GM12878 (cell line): ENCODE data around the gene GABBR1. TPM values are rescaled to one million over a fixed set of nuclear protein-coding genes. Genes with fewer than 3 reads are reported as not detected.

Experiments
- ATAC-seq: fragments of 200-7000 bp; cut with Tn5 transposase; 3 replicates; pipeline ENCODE4 v1.9.1; 2020; ENCODE audit warnings: mild to moderate bottlenecking, moderate library complexity
- BruUV-seq: library from RNA; stranded (reverse); fragments of 400-500 nt; replicated peaks from 2 replicates; lab custom pipeline; 2021; lab: Mats Ljungman, UMichigan
- CTCF ChIA-PET: fragments of 300-600 bp; sonication (Branson Sonifier 250); formaldehyde crosslinking; extraction: SDS; loops from one replicate; lab custom pipeline; 2021; ENCODE audit warnings: inconsistent platforms; lab: Yijun Ruan, JAX
- POLR2A ChIA-PET: fragments of 350-600 bp; formaldehyde crosslinking; extraction: SDS; loops from one replicate; lab custom pipeline; 2021; ENCODE audit warnings: inconsistent platforms; lab: Charles Lee
- RAD21 ChIA-PET: fragments of 300-600 bp; sonication (Branson Sonifier 250); formaldehyde crosslinking; loops from one replicate; lab custom pipeline; 2023; ENCODE audit warnings: antibody characterized with exemption; ENCODE audit not compliant: unreplicated experiment; lab: Charles Lee
- SMC1A ChIA-PET: fragments of 300-600 bp; sonication (Branson Sonifier 250); formaldehyde crosslinking; loops from one replicate; lab custom pipeline; 2023; ENCODE audit not compliant: unreplicated experiment, uncharacterized antibody; lab: Charles Lee
- DNase-seq: peaks from one replicate; pipeline ENCODE4 v3.0.0-alpha.2; 2011; ENCODE audit warnings: low read depth, low spot score
- FAIRE-seq: peaks from 3 replicates; lab custom pipeline; 2011; peaks lifted over from hg19 to GRCh38; lab: Jason Lieb, UNC
- H2AFZ ChIP-seq: 2 replicates; pipeline ENCODE4 v1.6.0; 2011; ENCODE audit warnings: low read depth, low read length, control low read depth; ENCODE audit not compliant: control insufficient read depth
- H3K27ac ChIP-seq: 2 replicates; pipeline ENCODE4 v1.5.1; 2011; ENCODE audit warnings: control low read depth; ENCODE audit not compliant: control insufficient read depth, insufficient read depth
- H3K27me3 ChIP-seq, 2 experiments: replicated peaks in 1 of 2; 2 replicates each; pipeline versions ENCODE4 v1.6.0 to v1.6.1; 2011; ENCODE audit warnings: low read length in 1 of 2; ENCODE audit not compliant: control insufficient read depth in 2 of 2, insufficient read depth in 2 of 2
- H3K36me3 ChIP-seq, 2 experiments: 2 replicates each; pipeline ENCODE4 v1.5.1; 2011; ENCODE audit warnings: low read length in 1 of 2; ENCODE audit not compliant: control insufficient read depth in 2 of 2, insufficient read depth in 2 of 2
- H3K4me1 ChIP-seq: 2 replicates; pipeline ENCODE4 v1.6.1; 2011; ENCODE audit warnings: mild to moderate bottlenecking, low read length, moderate library complexity, mixed read lengths; ENCODE audit not compliant: control insufficient read depth, insufficient read depth
- H3K4me2 ChIP-seq: 2 replicates; pipeline ENCODE4 v1.6.0; 2011; ENCODE audit warnings: control low read depth; ENCODE audit not compliant: control insufficient read depth, insufficient read depth
- H3K4me3 ChIP-seq: fragments of 200-600 bp; sonication (generic); 2 replicates; pipeline ENCODE4 v1.5.1; 2016
- H3K79me2 ChIP-seq: 2 replicates; pipeline ENCODE4 v1.6.0; 2011; ENCODE audit warnings: low read length; ENCODE audit not compliant: control insufficient read depth, insufficient read depth
- H3K9ac ChIP-seq: 2 replicates; pipeline ENCODE4 v1.8.0; 2011; ENCODE audit warnings: low read length, control low read depth, mixed read lengths; ENCODE audit not compliant: control insufficient read depth, insufficient read depth
- H3K9me3 ChIP-seq: replicated peaks from 3 replicates; pipeline ENCODE4 v1.5.1; 2011; ENCODE audit warnings: mild to moderate bottlenecking, low read length; ENCODE audit not compliant: control insufficient read depth, insufficient read depth
- H4K20me1 ChIP-seq: 2 replicates; pipeline ENCODE4 v1.6.0; 2011; ENCODE audit not compliant: control insufficient read depth, insufficient read depth
- ASH2L ChIP-seq: fragments of 300-600, 200-600 bp; sonication (generic); IDR thresholded peaks from 2 replicates; pipeline ENCODE4 v1.6.1; 2017; ENCODE audit warnings: low read depth, mild to moderate bottlenecking, borderline replicate concordance
- HCFC1 ChIP-seq: fragments of 150-350 bp; IDR thresholded peaks from 2 replicates; pipeline ENCODE4 v1.6.1; 2014; ENCODE audit warnings: low read length
- MLLT1 ChIP-seq: fragments of 450-650 bp; IDR thresholded peaks from 2 replicates; pipeline ENCODE4 v1.6.1; 2016; ENCODE audit warnings: mild to moderate bottlenecking
- RELA ChIP-seq: fragments of 450-650 bp; IDR thresholded peaks from 2 replicates; pipeline ENCODE4 v1.8.0; 2014; ENCODE audit warnings: borderline replicate concordance; ENCODE audit not compliant: partially characterized antibody
- REST ChIP-seq: IDR thresholded peaks from 2 replicates; pipeline ENCODE4 v1.6.1; 2012; ENCODE audit warnings: mild to moderate bottlenecking, low read depth, low read length
- WRNIP1 ChIP-seq: IDR thresholded peaks from 2 replicates; pipeline ENCODE4 v1.6.1; 2011; ENCODE audit warnings: low read depth, low read length, improper control_type of control experiment, borderline replicate concordance
- YBX1 ChIP-seq: fragments of 450-650 bp; IDR thresholded peaks from 2 replicates; pipeline ENCODE4 v1.6.1; 2016; ENCODE audit warnings: antibody characterized with exemption
- ZZZ3 ChIP-seq: IDR thresholded peaks from 2 replicates; pipeline ENCODE4 v1.6.1; 2011; ENCODE audit warnings: low read depth; ENCODE audit not compliant: control insufficient read depth, insufficient read length
- WGBS: methylation state at CpG from one replicate; pipeline ENCODE4 v1.1.6; 2016; ENCODE audit warnings: low lambda C conversion rate; ENCODE audit not compliant: insufficient replicate concordance, insufficient coverage; ENCODE audit errors: missing lambda C conversion rate; 5-methylcytosine and 5-hydroxymethylcytosine counted together
- in situ Hi-C: fragments of 300-500 bp; cut with MboI; formaldehyde crosslinking; loops from 9 replicates; pipeline ENCODE4 v1.14.3; 2018; ENCODE audit warnings: mixed read lengths
- intact Hi-C: fragments of 100-400 bp; cut with micrococcal nuclease; formaldehyde crosslinking; loops from one replicate; pipeline ENCODE4 v1.14.2; 2022; ENCODE audit not compliant: unreplicated experiment
- polyA plus RNA-seq, 11 experiments: library from polyadenylated mRNA; depleted of rRNA in 4 of 11; unstranded in 6 of 11; stranded (reverse) in 5 of 11; fragments of >200 nt; fragmentation: Nextera tagmentation in 4 of 11; fragmentation: Illumina TruSeq in 1 of 11; extraction: Ambion mirVana in 4 of 11; extraction: Trizol in 1 of 11; gene quantifications; 1 replicate in 1 of 11; 2 replicates in 10 of 11; pipeline versions ENCODE4 v1.2.1 to v1.2.3, GENCODE V29; 2011 to 2016; ENCODE audit warnings: inconsistent platforms in 2 of 11, missing spikeins in 2 of 11, low read depth in 1 of 11
- total RNA-seq, 4 experiments: library from RNA; depleted of rRNA in 3 of 4; stranded (reverse); fragments of >200 nt in 3 of 4; fragmentation: Illumina TruSeq in 1 of 4; extraction: Trizol in 1 of 4; gene quantifications; 2 replicates each; pipeline versions ENCODE4 v1.2.1 to v1.2.3, GENCODE V29; 2013 to 2021

The GABBR1 gene
- total and polyA plus RNA-seq, 10 of the 15 experiments (the other 5 are each of a cell fraction or from before 2014, with no cell fraction given) = 0.11 to 5.2 (median 1.0) TPM

- Histone ChIP-seq H4K20me1 (no peaks in the 10 kb centered on the region), H3K4me3 (no peak overlapping the region), H3K27me3 (peaks cover 0 to 1% of the 10 kb centered on the region in 2 experiments; a peak in 1 of 4 replicates), H3K4me2 (no peak overlapping the region), H3K9ac (no peak overlapping the region), H3K9me3 (no peaks in the 10 kb centered on the region), H3K79me2 (no peaks in the 10 kb centered on the region), H2AFZ (no peak overlapping the region), H3K4me1 (0 out of 2 replicates have a peak, but pooled peaks cover 2% of the 10 kb centered on the region), H3K36me3 (no peaks in the 10 kb centered on the region), H3K27ac (no peak overlapping the region)
- ChIA-PET POLR2A (no interaction called here), RAD21 (interaction anchor here (1.9 kb wide), 1 partner anchor 13 kb away, joined by 7 read pairs; no protein-coding TSS in a partner anchor), CTCF (interaction anchor here (1.0 to 4.6 kb wide), 3 partner anchors 16 to 168 kb away, joined by 4 to 113 read pairs (median 8); no protein-coding TSS in a partner anchor), SMC1A (interaction anchor here (0.7 to 2.6 kb wide), 5 partner anchors 9 to 22 kb away, joined by 3 to 9 read pairs (median 4); no protein-coding TSS in a partner anchor)
- in situ Hi-C loops = no loop called here
- no peak for TF ChIP-seq YBX1
- DNase-seq (no peak), FAIRE-seq (no peak), ATAC-seq (no peak)
- intact Hi-C loops = no loop called here
- 50% methylated on average over 8 of the region's 8 CpGs for WGBS
- BruUV-seq = no TSS peak
Observed at GRCh38 chr6:29665942-29666825, 33.2 kb upstream of the GABBR1 start.

GRCh38 chr6:29663300-29664042 is 30.5 kb upstream of the GABBR1 start:
- H3K36me3 ChIP-seq = no peaks in the 10 kb centered on the region
- FAIRE-seq (no peak), DNase-seq (no peak), ATAC-seq (no peak)
- H2AFZ ChIP-seq = no peak overlapping the region
- 0 out of 2 replicates have a peak, but pooled peaks cover 2% of the 10 kb centered on the region for H3K4me1 ChIP-seq
- CTCF ChIA-PET = interaction anchor here (0.6 to 4.6 kb wide), 2 partner anchors 13 to 102 kb away, joined by 3 to 113 read pairs; no protein-coding TSS in a partner anchor
- WGBS = 41% methylated on average over 5 of the region's 5 CpGs
- H3K79me2 ChIP-seq = no peaks in the 10 kb centered on the region
- H3K27me3 ChIP-seq = no peaks in the 10 kb centered on the region
- H3K4me2 ChIP-seq = no peak overlapping the region
- no peak overlapping the region for H3K27ac ChIP-seq
- intact Hi-C loops = no loop called here
- no peak overlapping the region for H3K4me3 ChIP-seq
- no TSS peak for BruUV-seq
- H4K20me1 ChIP-seq = no peaks in the 10 kb centered on the region
- SMC1A ChIA-PET = interaction anchor here (2.6 kb wide), 1 partner anchor 9 kb away, joined by 9 read pairs; no protein-coding TSS in a partner anchor
- in situ Hi-C loops = no loop called here
- RAD21 ChIA-PET = no interaction called here
- H3K9ac ChIP-seq = no peak overlapping the region
- POLR2A ChIA-PET = interaction anchor here (0.5 kb wide), 1 partner anchor 30 kb away, joined by 4 read pairs; no protein-coding TSS in a partner anchor
- H3K9me3 ChIP-seq = no peaks in the 10 kb centered on the region
- TF ChIP-seq RELA (no peak), REST (no peak), MLLT1 (no peak), HCFC1 (no peak), WRNIP1 (no peak), ZZZ3 (no peak), ASH2L (no peak)
